ENCODE results near the gene APOC1.

Gene APOC1

GRCh38 chr19:44891016-44891882, 23.2 kb upstream of the APOC1 start, which contains the start of gene TOMM40:
TOMM40 (plus strand) TSS chr19:44891254; CDS start chr19:44891416, 162 bp downstream.
- peak; percentile 100 for DNase-seq (ENCODE audit: low spot score)
- H3K27ac ChIP-seq = peak within 1 kb of the TSS; percentile 95 to 99
- peak within 1 kb of the TSS; percentile 95 for H3K4me3 ChIP-seq
- TF ChIP-seq, protein P1, sequence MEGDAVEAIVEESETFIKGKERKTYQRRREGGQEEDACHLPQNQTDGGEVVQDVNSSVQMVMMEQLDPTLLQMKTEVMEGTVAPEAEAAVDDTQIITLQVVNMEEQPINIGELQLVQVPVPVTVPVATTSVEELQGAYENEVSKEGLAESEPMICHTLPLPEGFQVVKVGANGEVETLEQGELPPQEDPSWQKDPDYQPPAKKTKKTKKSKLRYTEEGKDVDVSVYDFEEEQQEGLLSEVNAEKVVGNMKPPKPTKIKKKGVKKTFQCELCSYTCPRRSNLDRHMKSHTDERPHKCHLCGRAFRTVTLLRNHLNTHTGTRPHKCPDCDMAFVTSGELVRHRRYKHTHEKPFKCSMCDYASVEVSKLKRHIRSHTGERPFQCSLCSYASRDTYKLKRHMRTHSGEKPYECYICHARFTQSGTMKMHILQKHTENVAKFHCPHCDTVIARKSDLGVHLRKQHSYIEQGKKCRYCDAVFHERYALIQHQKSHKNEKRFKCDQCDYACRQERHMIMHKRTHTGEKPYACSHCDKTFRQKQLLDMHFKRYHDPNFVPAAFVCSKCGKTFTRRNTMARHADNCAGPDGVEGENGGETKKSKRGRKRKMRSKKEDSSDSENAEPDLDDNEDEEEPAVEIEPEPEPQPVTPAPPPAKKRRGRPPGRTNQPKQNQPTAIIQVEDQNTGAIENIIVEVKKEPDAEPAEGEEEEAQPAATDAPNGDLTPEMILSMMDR (IDR thresholded peaks at IDR 0.05) = no peak

- Histone ChIP-seq H3K4me3 (no peak overlapping the region), H3K27ac (no peak overlapping the region)
- TF ChIP-seq, protein P1 (IDR thresholded peaks at IDR 0.05) = no peak
- DNase-seq (ENCODE audit: low spot score) = no peak
Measured at GRCh38 chr19:44892932-44893331, 21.5 kb upstream of the APOC1 start.

GRCh38 chr19:44893332-44894051, 20.9 kb upstream of the APOC1 start:
- H3K27ac ChIP-seq = no peak overlapping the region
- DNase-seq (ENCODE audit: low spot score) = no peak
- TF ChIP-seq, protein P1 (IDR thresholded peaks at IDR 0.05) = no peak

DNA sequence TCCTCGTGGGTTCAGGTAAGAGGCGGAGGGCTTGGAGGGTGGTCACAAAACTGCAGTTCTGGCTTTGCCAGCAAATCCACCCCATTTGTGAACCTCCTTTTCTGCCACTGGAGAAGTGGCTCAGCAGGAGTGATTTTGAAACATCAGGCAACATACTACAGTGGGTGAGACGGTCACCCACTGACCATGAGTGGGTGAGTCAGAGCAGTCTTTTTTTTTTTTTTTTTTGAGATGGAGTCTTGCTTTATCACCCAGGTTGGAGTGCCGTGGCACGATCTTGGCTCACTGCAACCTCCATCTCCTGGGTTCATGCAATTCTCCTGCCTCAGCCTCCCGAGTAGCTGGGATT, 20.4 kb upstream of the APOC1 start:
- H3K4me3 ChIP-seq = no peak overlapping the region
- H3K27ac ChIP-seq = no peak overlapping the region
- TF ChIP-seq, protein P1 (IDR thresholded peaks at IDR 0.05) = no peak
- no peak for DNase-seq (ENCODE audit: low spot score)

More at GRCh38 chr19:44893332-44894051, 20.9 kb upstream of the APOC1 start:
- H3K4me3 ChIP-seq = no peak overlapping the region

- no peak overlapping the region for H3K27ac ChIP-seq
- H3K4me3 ChIP-seq = no peak overlapping the region
- no peak for DNase-seq (ENCODE audit: low spot score)
- TF ChIP-seq, protein P1 (IDR thresholded peaks at IDR 0.05) = no peak
Measured at GRCh38 chr19:44894946-44895345, 19.5 kb upstream of the APOC1 start.

DNA sequence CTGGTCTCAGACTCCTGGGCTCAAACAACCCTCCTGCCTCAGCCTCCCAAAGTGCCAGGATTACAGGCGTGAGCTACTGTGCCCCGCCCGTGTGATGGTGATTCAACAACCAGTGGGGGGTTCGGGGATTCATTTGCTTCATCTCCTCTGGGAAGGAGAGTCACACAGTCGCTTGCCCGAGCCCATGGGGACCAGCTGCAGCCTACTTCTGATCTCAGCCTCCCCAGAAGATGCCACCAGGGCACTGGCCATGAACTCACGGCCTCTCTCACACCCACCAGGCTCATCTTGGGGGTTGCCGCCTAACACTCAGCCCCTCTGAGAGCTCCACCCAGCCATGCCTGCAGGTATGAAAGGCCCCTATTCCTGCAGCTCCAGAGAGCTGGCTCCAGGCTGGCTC, 16.6 kb upstream of the APOC1 start:
- TF ChIP-seq, protein P1 (IDR thresholded peaks at IDR 0.05) = no peak
- H3K4me3 ChIP-seq = no peak overlapping the region
- H3K27ac ChIP-seq = no peak overlapping the region
- DNase-seq (ENCODE audit: low spot score) = no peak
